WTC11 (cell line): ENCODE data around the gene KLK15.

Experiments used
- ATF1 ChIP-seq: sonication (generic); formaldehyde crosslinking; IDR thresholded peaks from 2 replicates; pipeline ENCODE4 v1.8.1; 2023; ENCODE audit warnings: mild to moderate bottlenecking, moderate library complexity, missing genetic modification reagents
- CREB1 ChIP-seq: sonication (generic); formaldehyde crosslinking; IDR thresholded peaks from 2 replicates; pipeline ENCODE4 v1.8.0; 2023; ENCODE audit warnings: mild to moderate bottlenecking, missing genetic modification reagents
- CTCF ChIP-seq: fragments of 200-600 bp; IDR thresholded peaks from 2 replicates; pipeline ENCODE4 v1.8.0; 2022; ENCODE audit warnings: antibody characterized with exemption
- ESRRA ChIP-seq: sonication (generic); formaldehyde crosslinking; IDR thresholded peaks from 2 replicates; pipeline ENCODE4 v1.8.1; 2022; ENCODE audit warnings: mild to moderate bottlenecking, missing genetic modification reagents, borderline replicate concordance
- IRF1 ChIP-seq: sonication (generic); formaldehyde crosslinking; IDR thresholded peaks from 2 replicates; pipeline ENCODE4 v1.8.0; 2023; ENCODE audit warnings: missing genetic modification reagents
- IRF2 ChIP-seq: sonication (generic); formaldehyde crosslinking; IDR thresholded peaks from 2 replicates; pipeline ENCODE4 v1.8.0; 2022; ENCODE audit warnings: low read depth, missing genetic modification reagents, borderline replicate concordance
- MAX ChIP-seq: sonication (generic); formaldehyde crosslinking; IDR thresholded peaks from 2 replicates; pipeline ENCODE4 v1.8.0; 2022; ENCODE audit warnings: mild to moderate bottlenecking, missing genetic modification reagents
- SMAD3 ChIP-seq: sonication (generic); formaldehyde crosslinking; IDR thresholded peaks from 2 replicates; pipeline ENCODE4 v1.8.0; 2022; ENCODE audit warnings: missing genetic modification reagents, mild to moderate bottlenecking, borderline replicate concordance
- ZBTB43 ChIP-seq: sonication (generic); formaldehyde crosslinking; IDR thresholded peaks from 2 replicates; pipeline ENCODE4 v1.8.1; 2023; ENCODE audit warnings: mild to moderate bottlenecking, missing genetic modification reagents
- ZNF317 ChIP-seq: sonication (generic); formaldehyde crosslinking; IDR thresholded peaks from 2 replicates; pipeline ENCODE4 v1.8.1; 2023; ENCODE audit warnings: low read depth, mild to moderate bottlenecking, moderate library complexity, missing genetic modification reagents, borderline replicate concordance
- ZNF425 ChIP-seq: fragments of 250-450 bp; sonication (Bioruptor Pico); conservative IDR thresholded peaks from 2 replicates; pipeline ENCODE4 v1.9.0; 2021; ENCODE audit warnings: mild to moderate bottlenecking

GRCh38 chr19:50784710-50785109, 48.7 kb downstream of the KLK15 start:
- TF ChIP-seq CTCF (no peak), ZBTB43 (CRISPR knock-in tag) (no peak), SMAD3 (CRISPR knock-in tag) (no peak), ZNF425 (CRISPR knock-in tag) (no peak), ZNF317 (CRISPR knock-in tag) (no peak), IRF2 (CRISPR knock-in tag) (no peak), CREB1 (CRISPR knock-in tag) (no peak), IRF1 (CRISPR knock-in tag) (no peak), ATF1 (no peak), MAX (CRISPR knock-in tag) (no peak), ESRRA (CRISPR knock-in tag) (no peak)
